Adrenal gland (tissue), 5 donors: ENCODE measurements around the gene CREB5.

ENCODE experiments used
- CTCF ChIP-seq, 6 experiments: fragments of 450-650 bp in 4 of 6; fragments of 200-600 bp in 2 of 6; sonication (generic) in 1 of 6; IDR thresholded peaks; 1 replicate in 5 of 6; 2 replicates in 1 of 6; pipeline versions ENCODE4 v1.5.1 to v1.8.0; 2016 to 2021; ENCODE audit warnings: antibody characterized with exemption in 6 of 6, mild to moderate bottlenecking in 2 of 6, moderate library complexity in 1 of 6
- POLR2A ChIP-seq, 2 donors: fragments of 450-650 bp; IDR thresholded peaks; one replicate each; pipeline ENCODE4 v1.6.1; 2017; ENCODE audit warnings: antibody characterized with exemption in 2 of 2, mild to moderate bottlenecking in 2 of 2, moderate library complexity in 1 of 2
- donor health status: DM: no; HTN: no; CAD: no.

- TF ChIP-seq CTCF (IDR thresholded peaks at IDR 0.05) (no peak), POLR2A (IDR thresholded peaks at IDR 0.05) (no peak)
Observed at GRCh38 chr7:28530175-28530802, 118.0 kb downstream of the CREB5 start.
